HUES64 (cell line): Measurements from ENCODE around the gene CCDC24.

Experiments used
- H3K27ac ChIP-seq: 2 replicates; pipeline ENCODE4 v1.7.0; 2013; ENCODE audit warnings: low read depth, low read length, inconsistent platforms
- H3K27me3 ChIP-seq: 2 replicates; pipeline ENCODE4 v1.6.1; 2013; ENCODE audit warnings: mild to moderate bottlenecking, low read length; ENCODE audit not compliant: insufficient read depth
- H3K36me3 ChIP-seq: 2 replicates; pipeline ENCODE4 v1.6.1; 2013; ENCODE audit warnings: mild to moderate bottlenecking, low read length; ENCODE audit not compliant: insufficient read depth
- H3K4me1 ChIP-seq: 2 replicates; pipeline ENCODE4 v1.6.1; 2013; ENCODE audit warnings: mild to moderate bottlenecking, low read length, moderate library complexity; ENCODE audit not compliant: insufficient read depth
- H3K4me3 ChIP-seq: 2 replicates; pipeline ENCODE4 v1.5.1; 2013; ENCODE audit warnings: mild to moderate bottlenecking, low read length, moderate library complexity
- H3K9ac ChIP-seq: 2 replicates; pipeline ENCODE4 v1.6.1; 2013; ENCODE audit warnings: mild to moderate bottlenecking, low read depth, low read length
- H3K9me3 ChIP-seq: 2 replicates; pipeline ENCODE4 v1.6.1; 2013; ENCODE audit warnings: low read depth, low read length; ENCODE audit not compliant: insufficient read depth
- WGBS: fragments of 150-250, 120-280 bp; methylation state at CpG from one replicate; pipeline ENCODE4 v1.1.7; 2013; ENCODE audit warnings: missing lambda C conversion rate; 5-methylcytosine and 5-hydroxymethylcytosine counted together

CCDC24 gene

GRCh38 chr1:43982241-43982640 is 9.2 kb upstream of the CCDC24 start:
- no peak overlapping the region for H3K27ac ChIP-seq
- no peak overlapping the region for H3K4me3 ChIP-seq
- no peaks in the 10 kb centered on the region for H3K27me3 ChIP-seq
- H3K4me1 ChIP-seq: peaks cover 12% of the 10 kb centered on the region; the same call in 1 of the 2 replicates
- no peaks in the 10 kb centered on the region for H3K9me3 ChIP-seq
- WGBS: 93% methylated on average over 8 of the region's 8 CpGs
- peaks cover 53% of the 10 kb centered on the region for H3K36me3 ChIP-seq
- no peak overlapping the region for H3K9ac ChIP-seq

GRCh38 chr1:43982808-43983207 is 8.6 kb upstream of the CCDC24 start:
- H3K4me1 ChIP-seq: peaks cover 12% of the 10 kb centered on the region; the same call in 1 of the 2 replicates
- no peak overlapping the region for H3K27ac ChIP-seq
- 92% methylated on average over 15 of the region's 15 CpGs for WGBS
- no peaks in the 10 kb centered on the region for H3K27me3 ChIP-seq
- H3K9me3 ChIP-seq: no peaks in the 10 kb centered on the region
- no peak overlapping the region for H3K4me3 ChIP-seq
- no peak overlapping the region for H3K9ac ChIP-seq
- peaks cover 49% of the 10 kb centered on the region for H3K36me3 ChIP-seq

GRCh38 chr1:43983253-43983899 is 8.0 kb upstream of the CCDC24 start:
- Histone ChIP-seq H3K36me3 (peaks cover 44% of the 10 kb centered on the region), H3K9ac (no peak overlapping the region), H3K4me1 (peaks cover 8% of the 10 kb centered on the region; the same call in 1 of the 2 replicates), H3K9me3 (no peaks in the 10 kb centered on the region), H3K27ac (no peak overlapping the region), H3K4me3 (no peak overlapping the region), H3K27me3 (no peaks in the 10 kb centered on the region)
- WGBS: 88% methylated on average over 12 of the region's 12 CpGs

DNA sequence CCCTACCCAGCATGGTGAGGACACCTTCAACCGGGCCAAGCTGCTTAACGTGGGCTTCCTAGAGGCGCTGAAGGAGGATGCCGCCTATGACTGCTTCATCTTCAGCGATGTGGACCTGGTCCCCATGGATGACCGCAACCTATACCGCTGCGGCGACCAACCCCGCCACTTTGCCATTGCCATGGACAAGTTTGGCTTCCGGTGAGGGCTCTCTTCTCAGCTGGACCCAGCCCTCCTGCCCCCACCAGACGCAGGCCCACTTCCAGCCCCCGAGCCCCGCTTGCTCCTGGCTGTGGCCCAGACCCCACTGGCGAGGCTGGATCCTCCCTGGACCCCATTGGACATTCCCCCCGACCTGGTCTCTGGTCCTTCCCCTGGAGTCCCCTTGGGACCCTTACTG is 6.5 kb upstream of the CCDC24 start:
- no peaks in the 10 kb centered on the region for H3K9me3 ChIP-seq
- no peak overlapping the region for H3K9ac ChIP-seq
- 95% methylated on average over 16 of the region's 16 CpGs for WGBS
- H3K27me3 ChIP-seq: no peaks in the 10 kb centered on the region
- no peak overlapping the region for H3K27ac ChIP-seq
- no peak overlapping the region for H3K4me3 ChIP-seq
- peaks cover 44% of the 10 kb centered on the region for H3K36me3 ChIP-seq
- H3K4me1 ChIP-seq: peaks cover 5% of the 10 kb centered on the region; the same call in 1 of the 2 replicates

- H3K36me3 ChIP-seq: peaks cover 44% of the 10 kb centered on the region
- no peak overlapping the region for H3K4me3 ChIP-seq
- H3K27me3 ChIP-seq: no peaks in the 10 kb centered on the region
- 91% methylated on average over 4 of the region's 4 CpGs for WGBS
- H3K9me3 ChIP-seq: no peaks in the 10 kb centered on the region
- no peaks in the 10 kb centered on the region for H3K4me1 ChIP-seq
- no peak overlapping the region for H3K27ac ChIP-seq
- no peak overlapping the region for H3K9ac ChIP-seq
Measured at GRCh38 chr1:43985984-43986595, 5.3 kb upstream of the CCDC24 start.

DNA sequence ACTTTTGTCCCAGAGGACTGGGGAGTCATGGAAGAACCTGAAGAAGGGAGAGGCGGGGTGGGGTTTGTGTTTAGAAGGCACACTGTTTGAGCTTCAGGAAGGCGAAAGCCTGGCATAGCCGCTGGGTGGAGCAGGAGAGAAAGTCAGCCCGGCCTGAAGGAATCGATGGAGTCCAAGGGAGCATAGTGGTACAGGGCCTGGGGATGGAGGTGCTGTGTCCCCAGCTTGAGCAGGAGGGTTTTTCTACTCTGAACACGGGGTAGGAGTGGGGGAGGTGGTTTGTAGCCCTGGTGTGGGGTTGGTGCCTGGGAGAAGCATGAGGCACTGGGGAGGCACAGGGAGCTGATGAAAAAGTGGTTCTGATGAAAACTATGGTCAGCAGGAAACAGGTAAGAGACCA is 4.7 kb upstream of the CCDC24 start:
- Histone ChIP-seq H3K27ac (no peak overlapping the region), H3K4me1 (no peaks in the 10 kb centered on the region), H3K9ac (no peak overlapping the region), H3K9me3 (no peaks in the 10 kb centered on the region), H3K27me3 (no peaks in the 10 kb centered on the region), H3K4me3 (no peak overlapping the region), H3K36me3 (peaks cover 39% of the 10 kb centered on the region)
- 88% methylated on average over 6 of the region's 6 CpGs for WGBS

GRCh38 chr1:43987159-43987902 is 4.1 kb upstream of the CCDC24 start:
- no peak overlapping the region for H3K4me3 ChIP-seq
- no peaks in the 10 kb centered on the region for H3K9me3 ChIP-seq
- WGBS: 86% methylated on average over 6 of the region's 6 CpGs
- 0 out of 2 replicates have a peak, but pooled peaks cover 1% of the 10 kb centered on the region for H3K4me1 ChIP-seq
- no peak overlapping the region for H3K27ac ChIP-seq
- H3K36me3 ChIP-seq: peaks cover 35% of the 10 kb centered on the region
- H3K27me3 ChIP-seq: no peaks in the 10 kb centered on the region
- no peak overlapping the region for H3K9ac ChIP-seq

- Histone ChIP-seq H3K9ac (peak overlapping the region; percentile 68), H3K27ac (no peak overlapping the region; the same call in 1 of the 2 replicates), H3K4me1 (0 out of 2 replicates have a peak, but pooled peaks cover 5% of the 10 kb centered on the region), H3K27me3 (no peaks in the 10 kb centered on the region), H3K9me3 (no peaks in the 10 kb centered on the region), H3K36me3 (peaks cover 16% of the 10 kb centered on the region), H3K4me3 (peak overlapping the region; percentile 83)
- 75% methylated on average over 19 of the region's 19 CpGs for WGBS
Measured at GRCh38 chr1:43990271-43991199, 864 bp upstream of the CCDC24 start.

- Histone ChIP-seq H3K4me1 (0 out of 2 replicates have a peak, but pooled peaks cover 5% of the 10 kb centered on the region), H3K9me3 (no peaks in the 10 kb centered on the region), H3K9ac (peak overlapping the region; percentile 68), H3K36me3 (peaks cover 10% of the 10 kb centered on the region; the same call in 1 of the 2 replicates), H3K27me3 (no peaks in the 10 kb centered on the region), H3K27ac (peak overlapping the region; percentile 77; the same call in 1 of the 2 replicates), H3K4me3 (peak overlapping the region; percentile 83)
- WGBS: 2% methylated on average over 10 of the region's 10 CpGs
Measured at GRCh38 chr1:43991200-43991475, 261 bp upstream of the CCDC24 start.

- H3K9ac ChIP-seq: peak overlapping the region; percentile 68
- H3K27ac ChIP-seq: no peak overlapping the region
- H3K36me3 ChIP-seq: peaks cover under 1% of the 10 kb centered on the region; the same call in 1 of the 2 replicates
- H3K4me3 ChIP-seq: peak overlapping the region; percentile 83
- H3K4me1 ChIP-seq: 0 out of 2 replicates have a peak, but pooled peaks cover 5% of the 10 kb centered on the region
- WGBS: 46% methylated on average over 11 of the region's 11 CpGs
- no peaks in the 10 kb centered on the region for H3K9me3 ChIP-seq
- H3K27me3 ChIP-seq: no peaks in the 10 kb centered on the region
Measured at GRCh38 chr1:43992232-43992995, 1.0 kb downstream of the CCDC24 start.
